Activated CD4-positive, alpha-beta memory T cell treated with anti-CD3 and anti-CD28 coated beads for 36 hours (primary cell): ENCODE measurements around the gene IFITM5. TPM values are rescaled to one million over a fixed set of nuclear protein-coding genes. Genes with fewer than 3 reads are reported as not detected.
"Not testable (repeated sequence)": the region's sequence is repeated elsewhere in the genome, so short reads cannot be mapped to it uniquely, and the experiment has no call there.

Source experiments
- CTCF ChIA-PET: fragments of 350-600 bp; sonication (Branson Sonifier 250); formaldehyde crosslinking; loops from one replicate; lab custom pipeline; 2021; ENCODE audit warnings: antibody characterized with exemption, inconsistent platforms; lab: Charles Lee
- POLR2A ChIA-PET: fragments of 350-600 bp; sonication (Branson Sonifier 250); formaldehyde crosslinking; loops from one replicate; lab custom pipeline; 2021; ENCODE audit warnings: antibody characterized with exemption; lab: Charles Lee
- DNase-seq: peaks from one replicate; pipeline ENCODE4 v3.0.0-alpha.2; 2020
- H3K27ac Mint-ChIP-seq: one replicate; pipeline ENCODE4 v1.8.0; 2021; ENCODE audit warnings: mixed read lengths
- H3K27me3 Mint-ChIP-seq: one replicate; pipeline ENCODE4 v1.8.0; 2021; ENCODE audit warnings: mixed read lengths
- H3K36me3 Mint-ChIP-seq: one replicate; pipeline ENCODE4 v1.8.0; 2021; ENCODE audit warnings: mixed read lengths
- H3K4me1 Mint-ChIP-seq: one replicate; pipeline ENCODE4 v1.8.0; 2021; ENCODE audit warnings: low read depth, mixed read lengths
- H3K4me3 Mint-ChIP-seq: one replicate; pipeline ENCODE4 v1.8.0; 2021; ENCODE audit warnings: mild to moderate bottlenecking, mixed read lengths
- H3K9me3 Mint-ChIP-seq: one replicate; pipeline ENCODE4 v1.8.0; 2021; ENCODE audit warnings: mixed read lengths
- intact Hi-C: fragments of 100-400 bp; cut with micrococcal nuclease; formaldehyde crosslinking; loops from one replicate; pipeline ENCODE4 v1.15.1; 2023
- total RNA-seq, 2 experiments: library from RNA; stranded (reverse); gene quantifications; one replicate each; pipeline ENCODE4 v1.2.3, GENCODE V29; 2021

IFITM5 gene
- total RNA-seq, 2 experiments from 2014 or later = not detected

DNA sequence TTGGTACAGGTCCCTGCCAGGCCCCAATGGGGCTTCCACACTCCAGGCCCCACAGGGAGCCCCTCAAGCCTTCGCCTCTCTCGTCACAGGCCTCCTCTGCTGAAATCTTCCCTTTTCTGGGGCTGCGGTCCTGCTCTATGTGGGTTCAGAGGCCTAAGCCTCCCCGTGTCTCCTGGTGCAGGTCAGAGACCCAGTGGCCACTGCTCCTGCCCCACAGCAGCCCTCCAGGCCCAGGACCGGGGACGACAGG, 27.2 kb upstream of the IFITM5 start:
- H3K27ac Mint-ChIP-seq = peak overlapping the region; percentile 93
- no peaks in the 10 kb centered on the region for H3K36me3 Mint-ChIP-seq
- no peaks in the 10 kb centered on the region for H3K27me3 Mint-ChIP-seq
- H3K9me3 Mint-ChIP-seq = peaks cover 5% of the 10 kb centered on the region
- H3K4me1 Mint-ChIP-seq = peaks cover 58% of the 10 kb centered on the region
- ChIA-PET POLR2A (interaction anchor here (0.9 to 2.0 kb wide), 4 partner anchors 10 to 80 kb away, joined by 3 to 8 read pairs (median 7); partner anchors contain the start of gene IFITM1), CTCF (interaction anchor here (1.3 to 2.7 kb wide), 2 partner anchors 21 to 29 kb away, joined by 3 to 10 read pairs; no protein-coding TSS in a partner anchor)
- intact Hi-C loops = no loop called here
- peak overlapping the region; percentile 61 for H3K4me3 Mint-ChIP-seq
- no peak for DNase-seq

DNA sequence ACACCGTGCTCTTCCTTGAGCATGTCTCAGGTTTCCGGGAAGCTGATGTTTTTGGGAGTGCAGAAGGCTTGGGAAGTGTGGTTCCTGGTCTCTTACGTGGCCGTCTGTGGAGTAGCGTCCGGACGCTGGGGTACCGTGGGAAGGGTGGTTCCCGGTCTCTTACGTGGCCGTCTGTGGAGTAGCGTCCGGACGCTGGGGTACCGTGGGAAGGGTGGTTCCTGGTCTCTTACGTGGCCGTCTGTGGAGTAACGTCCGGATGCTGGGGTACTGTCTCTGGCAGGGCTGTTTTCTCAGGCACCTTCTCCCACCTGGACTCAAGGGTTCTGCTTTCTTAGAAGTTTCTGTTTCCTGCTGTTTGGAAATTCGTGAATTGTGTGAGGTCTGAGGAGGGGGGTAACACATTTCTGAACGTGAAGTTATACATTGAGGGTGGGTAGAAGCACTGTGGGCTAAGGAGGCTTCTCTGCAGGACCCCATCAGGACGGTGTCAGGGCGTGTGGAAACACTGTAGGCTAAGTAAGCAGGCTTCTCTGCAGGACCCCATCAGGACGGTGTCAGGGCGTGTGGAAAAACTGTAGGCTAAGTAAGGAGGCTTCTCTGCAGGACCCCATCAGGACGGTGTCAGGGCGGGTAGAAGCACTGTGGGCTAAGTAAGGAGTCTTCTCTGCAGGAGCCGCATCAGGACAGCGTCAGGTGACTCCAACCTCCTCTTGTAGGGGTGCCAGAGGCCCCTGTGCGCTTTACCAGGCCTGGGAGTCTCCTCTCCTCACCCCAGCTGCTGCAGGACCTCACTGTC, 26.7 kb upstream of the IFITM5 start:
- H3K9me3 Mint-ChIP-seq = peaks cover 5% of the 10 kb centered on the region
- H3K36me3 Mint-ChIP-seq = no peaks in the 10 kb centered on the region
- ChIA-PET POLR2A (interaction anchor here (0.9 to 2.0 kb wide), 5 partner anchors 9 to 81 kb away, joined by 3 to 8 read pairs (median 6); partner anchors contain the start of gene IFITM1), CTCF (interaction anchor here (0.7 to 2.7 kb wide), 4 partner anchors 20 to 33 kb away, joined by 3 to 10 read pairs (median 3); no protein-coding TSS in a partner anchor)
- peaks cover 53% of the 10 kb centered on the region for H3K4me1 Mint-ChIP-seq
- no peak for DNase-seq
- no peaks in the 10 kb centered on the region for H3K27me3 Mint-ChIP-seq
- H3K27ac Mint-ChIP-seq = peak overlapping the region; percentile 93
- H3K4me3 Mint-ChIP-seq = no peak overlapping the region
- intact Hi-C loops = no loop called here

DNA sequence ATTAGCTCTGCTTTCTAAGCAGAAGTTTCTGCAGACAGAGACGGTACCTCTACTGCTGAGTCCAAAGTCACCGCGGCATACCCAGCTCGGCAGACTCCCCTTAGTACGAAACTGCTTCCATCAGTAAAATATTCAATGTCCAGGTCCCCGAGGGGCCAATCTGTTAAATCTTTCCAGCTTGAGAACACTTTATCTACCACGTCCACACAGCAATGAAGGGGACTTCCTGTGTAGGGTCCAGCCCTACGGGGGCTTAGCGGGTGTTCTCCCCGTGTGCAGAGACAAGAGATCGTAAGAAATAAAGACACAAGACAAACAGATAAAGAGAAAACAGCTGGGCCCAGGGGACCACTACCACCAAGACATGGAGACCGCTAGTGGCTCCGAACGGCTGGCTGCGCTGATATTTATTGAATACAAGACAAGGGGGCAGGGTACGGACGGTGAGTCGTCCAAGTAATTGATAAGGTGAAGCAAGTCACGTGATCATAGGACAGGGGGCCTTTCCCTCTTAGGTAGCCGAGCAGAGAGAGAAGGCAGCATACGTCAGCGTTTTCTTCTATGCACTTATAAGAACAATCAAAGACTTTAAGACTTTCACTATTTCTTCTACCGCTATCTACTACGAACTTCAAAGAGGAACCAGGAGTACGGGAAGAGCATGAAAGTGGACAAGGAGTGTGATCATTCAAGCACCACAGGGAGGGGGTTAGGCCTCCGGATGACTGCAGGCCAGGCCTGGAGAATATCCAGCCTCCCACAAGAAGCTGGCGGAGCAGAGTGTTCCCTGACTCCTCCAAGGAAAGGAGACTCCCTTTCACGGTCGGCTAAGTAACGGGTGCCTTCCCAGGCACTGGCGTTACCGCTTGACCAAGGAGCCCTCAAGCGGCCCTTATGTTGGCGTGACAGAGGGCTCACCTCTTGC, 25.5 kb upstream of the IFITM5 start:
- ChIA-PET CTCF (interaction anchor here (0.7 to 2.7 kb wide), 4 partner anchors 20 to 123 kb away, joined by 3 to 10 read pairs (median 3); no protein-coding TSS in a partner anchor), POLR2A (interaction anchor here (1.3 kb wide), 1 partner anchor 30 kb away, joined by 4 read pairs; no protein-coding TSS in a partner anchor)
- intact Hi-C loops, H3K27ac Mint-ChIP-seq, DNase-seq, H3K9me3 Mint-ChIP-seq, H3K36me3 Mint-ChIP-seq, H3K4me3 Mint-ChIP-seq, H3K27me3 Mint-ChIP-seq: not testable (repeated sequence)
- H3K4me1 Mint-ChIP-seq = peaks cover 50% of the 10 kb centered on the region

DNA sequence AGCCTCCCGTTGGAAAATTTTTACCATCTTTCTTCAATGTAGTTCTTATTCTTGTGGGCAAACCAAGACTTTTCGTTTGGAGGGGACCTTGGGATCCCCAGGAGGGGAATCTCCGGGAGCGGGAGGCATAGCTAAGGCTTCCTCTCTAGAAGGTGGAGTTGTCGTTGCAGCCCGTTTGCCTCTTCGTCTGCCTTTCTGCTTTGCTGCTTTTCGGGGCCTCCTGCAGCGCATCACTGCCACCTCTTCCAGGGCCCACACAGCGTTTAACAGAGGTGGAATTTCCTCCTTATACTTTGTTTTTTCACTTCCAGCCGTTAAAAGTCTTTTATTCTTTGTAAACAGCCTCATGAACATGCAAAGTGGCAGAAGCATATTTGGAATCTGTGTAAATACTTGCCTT, 24.8 kb upstream of the IFITM5 start:
- Mint-ChIP-seq H3K9me3 (peaks cover 2% of the 10 kb centered on the region), H3K27ac (no peak overlapping the region), H3K27me3 (no peaks in the 10 kb centered on the region), H3K36me3 (peaks cover 4% of the 10 kb centered on the region), H3K4me3 (no peak overlapping the region), H3K4me1 (peaks cover 48% of the 10 kb centered on the region)
- ChIA-PET CTCF (interaction anchor here (0.9 kb wide), 1 partner anchor 124 kb away, joined by 3 read pairs; no protein-coding TSS in a partner anchor), POLR2A (no interaction called here)
- no peak for DNase-seq
- intact Hi-C loops = no loop called here

DNA sequence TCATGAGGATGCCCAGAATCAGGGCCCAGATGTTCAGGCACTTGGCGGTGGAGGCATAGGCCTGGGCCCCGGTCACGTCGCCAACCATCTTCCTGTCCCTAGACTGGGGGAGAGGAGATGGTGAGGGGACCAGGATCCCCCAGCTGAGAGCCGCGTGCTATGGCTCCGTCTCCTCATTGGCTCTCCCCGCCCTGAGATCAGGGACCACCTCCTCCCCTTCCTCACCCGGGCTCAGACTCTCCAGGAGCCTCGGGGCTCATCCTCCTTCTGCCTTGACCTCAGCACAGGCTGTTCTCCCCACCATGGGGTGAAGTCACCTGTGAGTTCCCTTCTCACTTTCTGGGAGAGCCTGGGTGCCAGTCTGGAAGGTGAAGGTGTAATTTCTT, 20.6 kb upstream of the IFITM5 start:
- Mint-ChIP-seq H3K36me3 (peaks cover 19% of the 10 kb centered on the region), H3K4me1 (peaks cover 34% of the 10 kb centered on the region), H3K4me3 (peak overlapping the region; percentile 68), H3K27ac (peak overlapping the region; percentile 88)
- CTCF ChIA-PET = interaction anchor here (1.4 kb wide), 1 partner anchor 10 kb away, joined by 4 read pairs; no protein-coding TSS in a partner anchor
- POLR2A ChIA-PET = interaction anchor here (1.0 kb wide), 1 partner anchor 36 kb away, joined by 3 read pairs; no protein-coding TSS in a partner anchor
- intact Hi-C loops = loop anchor here (2.0 kb wide), 1 partner anchor 13 kb away; the partner anchor contains the start of gene IFITM2
- not testable (repeated sequence) for H3K9me3 Mint-ChIP-seq, H3K27me3 Mint-ChIP-seq
- peak; percentile 7 for DNase-seq

DNA sequence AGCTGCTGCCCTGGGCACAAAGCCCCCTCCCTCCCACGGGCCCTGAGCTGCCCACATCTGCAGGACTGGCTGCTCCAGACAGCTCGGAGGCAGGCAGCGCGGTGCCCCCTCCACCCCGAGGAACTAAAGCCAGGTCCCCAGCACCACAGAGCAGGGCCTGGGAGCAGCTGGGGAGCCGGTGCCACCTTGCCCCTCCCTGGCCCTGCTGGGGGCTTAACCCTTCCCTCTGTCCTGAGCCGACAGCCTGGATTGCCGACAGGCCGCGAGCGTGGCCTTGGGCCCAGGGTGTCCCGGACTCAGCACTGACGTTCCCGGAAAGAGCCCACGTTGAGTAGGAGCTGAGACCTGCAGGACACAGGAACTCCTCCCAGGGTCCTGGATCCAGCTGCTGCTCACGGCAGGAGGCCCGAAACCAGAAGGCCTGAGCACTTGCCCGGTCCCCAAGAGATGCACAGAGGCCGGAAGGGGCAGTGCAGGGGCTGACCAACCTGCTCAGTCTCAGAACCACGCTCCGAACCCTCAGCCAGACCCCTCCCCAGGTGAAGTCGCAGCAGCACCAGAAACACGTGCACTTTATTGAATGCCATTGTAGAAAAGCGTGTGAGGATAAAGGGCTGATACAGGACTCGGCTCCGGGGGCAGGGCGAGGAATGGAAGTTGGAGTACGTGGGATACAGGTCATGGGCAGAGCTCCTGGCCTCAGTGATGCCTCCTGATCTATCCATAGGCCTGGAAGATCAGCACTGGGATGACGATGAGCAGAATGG, 20.0 kb upstream of the IFITM5 start:
- ChIA-PET POLR2A (interaction anchor here (1.0 kb wide), 1 partner anchor 36 kb away, joined by 3 read pairs; no protein-coding TSS in a partner anchor), CTCF (interaction anchor here (1.4 kb wide), 1 partner anchor 10 kb away, joined by 4 read pairs; no protein-coding TSS in a partner anchor)
- H3K4me1 Mint-ChIP-seq = peaks cover 30% of the 10 kb centered on the region
- H3K4me3 Mint-ChIP-seq = peak overlapping the region; percentile 68
- intact Hi-C loops, H3K27me3 Mint-ChIP-seq, H3K9me3 Mint-ChIP-seq: not testable (repeated sequence)
- H3K36me3 Mint-ChIP-seq = peaks cover 24% of the 10 kb centered on the region
- peak; percentile 33 for DNase-seq
- H3K27ac Mint-ChIP-seq = peak overlapping the region; percentile 88

DNA sequence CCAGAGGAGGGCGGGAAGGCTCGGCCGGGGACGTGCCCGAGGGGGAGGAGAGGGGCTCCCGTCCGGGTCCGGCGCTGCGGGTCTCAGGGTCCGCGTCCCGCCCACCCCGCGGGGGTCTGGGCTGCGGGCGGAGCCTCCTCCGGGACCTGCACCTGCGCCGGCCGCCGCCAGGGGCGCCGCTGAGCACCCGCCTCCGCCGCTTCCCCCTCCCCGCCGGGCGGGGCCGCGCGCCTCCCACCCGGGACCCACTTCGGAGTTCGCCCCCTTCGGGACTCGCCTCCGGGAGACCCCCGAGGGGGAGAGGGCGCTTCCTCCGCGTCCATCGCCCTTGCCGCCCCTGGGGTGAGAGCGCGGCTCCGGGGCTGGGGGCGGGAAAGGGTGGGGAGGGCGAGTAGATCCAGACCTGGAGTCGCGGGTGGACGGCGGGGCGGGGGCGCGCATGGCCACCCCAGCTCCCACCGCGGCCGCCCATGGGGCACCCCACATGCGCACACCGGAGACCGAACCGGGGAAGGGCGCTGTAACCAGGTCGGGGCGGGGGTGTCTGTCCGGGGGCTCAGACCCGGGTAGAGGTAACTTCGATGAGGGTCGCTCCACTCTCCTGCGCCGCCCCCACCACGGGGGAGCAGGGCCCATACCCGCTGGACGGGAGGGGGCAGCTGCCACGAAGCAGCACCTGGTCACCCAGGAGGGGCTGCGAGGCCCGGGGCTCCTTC, 19.2 kb upstream of the IFITM5 start:
- peak; percentile 13 for DNase-seq
- Mint-ChIP-seq H3K36me3 (peaks cover 31% of the 10 kb centered on the region), H3K4me1 (peaks cover 29% of the 10 kb centered on the region), H3K27ac (peak overlapping the region; percentile 72), H3K4me3 (peak overlapping the region; percentile 68)
- intact Hi-C loops, H3K27me3 Mint-ChIP-seq, H3K9me3 Mint-ChIP-seq: not testable (repeated sequence)
- ChIA-PET POLR2A (interaction anchor here (1.6 to 4.0 kb wide), 2 partner anchors 10 to 37 kb away, joined by 12 to 47 read pairs; no protein-coding TSS in a partner anchor), CTCF (interaction anchor here (1.3 to 3.3 kb wide), 4 partner anchors 9 to 37 kb away, joined by 4 to 16 read pairs (median 10); no protein-coding TSS in a partner anchor)

DNA sequence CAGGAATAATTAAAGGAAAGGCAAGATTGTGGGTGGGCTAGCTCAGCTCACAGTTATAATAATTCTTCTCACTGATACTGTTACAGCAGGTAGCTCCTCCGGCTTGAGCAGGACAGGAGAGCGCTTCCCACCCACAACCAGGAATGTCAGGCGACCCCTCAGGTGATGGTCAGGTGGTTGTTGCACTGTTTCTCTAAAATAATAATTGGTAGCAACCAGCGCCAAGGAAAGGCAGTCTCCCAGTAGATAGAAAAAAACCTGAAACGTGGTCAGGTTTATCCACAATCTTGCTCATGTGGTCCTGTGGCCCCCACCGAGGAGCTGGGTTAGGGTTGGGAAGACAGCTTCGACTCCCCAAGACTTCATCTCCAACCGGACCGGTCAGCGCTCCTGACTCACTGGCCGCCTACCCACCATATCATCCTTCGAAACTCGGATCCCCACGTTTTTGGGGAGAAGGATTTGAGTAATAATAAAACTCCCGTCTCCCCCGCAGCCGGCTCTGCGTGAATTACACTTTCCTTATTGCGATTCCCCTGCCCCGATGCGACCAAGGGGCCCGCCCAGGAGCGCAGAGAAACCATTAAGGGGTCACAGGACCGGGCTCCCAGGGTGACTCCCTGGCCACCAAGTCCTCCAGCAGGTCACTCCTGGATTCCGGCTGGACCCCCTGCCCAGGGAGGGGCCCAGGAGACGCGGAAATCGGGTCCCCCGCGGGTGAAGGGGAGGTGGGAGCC, 18.5 kb upstream of the IFITM5 start:
- peaks cover 34% of the 10 kb centered on the region for H3K36me3 Mint-ChIP-seq
- ChIA-PET POLR2A (interaction anchor here (0.9 to 4.0 kb wide), 5 partner anchors 9 to 49 kb away, joined by 3 to 47 read pairs (median 6); partner anchors contain the start of gene IFITM2), CTCF (interaction anchor here (0.9 to 3.3 kb wide), 10 partner anchors 9 to 45 kb away, joined by 3 to 16 read pairs (median 4); partner anchors contain the start of genes IFITM2 and NLRP6)
- H3K4me3 Mint-ChIP-seq = peak overlapping the region; percentile 86
- intact Hi-C loops, H3K27me3 Mint-ChIP-seq, H3K9me3 Mint-ChIP-seq: not testable (repeated sequence)
- H3K27ac Mint-ChIP-seq = peak overlapping the region; percentile 85
- peak; percentile 63 for DNase-seq
- peaks cover 37% of the 10 kb centered on the region for H3K4me1 Mint-ChIP-seq

DNA sequence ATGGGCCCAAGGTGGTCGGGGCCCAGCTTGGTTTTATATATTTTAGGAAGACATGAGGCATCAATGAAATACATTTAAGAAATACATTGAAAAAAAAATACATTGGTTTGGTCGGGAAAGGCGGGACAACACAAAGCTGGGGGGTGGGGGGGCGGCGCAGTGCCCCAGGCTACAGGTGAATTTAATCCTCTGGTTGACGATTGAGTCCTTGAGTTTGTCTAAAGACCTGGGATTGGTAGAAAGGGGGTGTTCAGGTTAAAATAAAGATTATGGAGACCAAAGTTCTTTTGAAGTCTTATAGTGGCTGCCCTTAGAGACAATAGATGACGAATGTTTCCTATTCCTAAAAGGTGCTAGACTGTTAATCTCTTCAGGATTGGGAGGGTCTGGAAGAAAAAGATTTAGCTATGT, 17.6 kb upstream of the IFITM5 start:
- peak; percentile 24 for DNase-seq
- ChIA-PET POLR2A (interaction anchor here (0.7 to 4.0 kb wide), 11 partner anchors 8 to 219 kb away, joined by 3 to 47 read pairs (median 5); partner anchors contain the start of gene IFITM2), CTCF (interaction anchor here (0.9 to 3.3 kb wide), 13 partner anchors 8 to 109 kb away, joined by 3 to 18 read pairs (median 4); partner anchors contain the start of genes BET1L, IFITM2, NLRP6 and RIC8A)
- H3K4me1 Mint-ChIP-seq = peaks cover 45% of the 10 kb centered on the region
- H3K9me3 Mint-ChIP-seq = no peaks in the 10 kb centered on the region
- H3K36me3 Mint-ChIP-seq = peaks cover 34% of the 10 kb centered on the region
- H3K4me3 Mint-ChIP-seq = peak overlapping the region; percentile 86
- intact Hi-C loops = no loop called here
- H3K27me3 Mint-ChIP-seq = no peaks in the 10 kb centered on the region
- peak overlapping the region; percentile 85 for H3K27ac Mint-ChIP-seq
